Hepatocyte (in vitro differentiated cells): ENCODE data around the gene ANGPTL5. TPM values are rescaled to one million over a fixed set of nuclear protein-coding genes. Genes with fewer than 3 reads are reported as not detected.
A peak's percentile ranks its signal among the peaks of the same experiment; 100 is the strongest.

Experiments used
- DNase-seq: peaks from one replicate; pipeline ENCODE4 v3.0.0-alpha.2; 2016; ENCODE audit warnings: low spot score
- H2AFZ ChIP-seq: fragments of 200-600 bp; sonication (generic); 2 replicates; pipeline ENCODE4 v1.6.0; 2016; ENCODE audit warnings: antibody characterized with exemption, mild to moderate bottlenecking
- H3K27ac ChIP-seq: fragments of 200-600 bp; sonication (generic); 2 replicates; pipeline ENCODE4 v1.5.1; 2016; ENCODE audit warnings: mild to moderate bottlenecking
- H3K27me3 ChIP-seq: fragments of 200-600 bp; sonication (generic); 2 replicates; pipeline ENCODE4 v1.6.1; 2016
- H3K36me3 ChIP-seq: fragments of 200-600 bp; sonication (generic); replicated peaks from 2 replicates; pipeline ENCODE4 v1.5.1; 2016; ENCODE audit warnings: low read depth; ENCODE audit not compliant: insufficient read depth
- H3K4me1 ChIP-seq: fragments of 200-600 bp; sonication (generic); 2 replicates; pipeline ENCODE4 v1.5.1; 2016; ENCODE audit warnings: mild to moderate bottlenecking, moderate library complexity; ENCODE audit not compliant: insufficient read depth
- H3K4me2 ChIP-seq: fragments of 200-600 bp; sonication (generic); 2 replicates; pipeline ENCODE4 v1.6.0; 2016
- H3K4me3 ChIP-seq: fragments of 200-600 bp; sonication (generic); 2 replicates; pipeline ENCODE4 v1.5.1; 2016; ENCODE audit warnings: mild to moderate bottlenecking
- H3K79me2 ChIP-seq: fragments of 200-600 bp; sonication (generic); 2 replicates; pipeline ENCODE4 v1.6.0; 2017; ENCODE audit warnings: mild to moderate bottlenecking
- H3K9me2 ChIP-seq: fragments of 200-600 bp; sonication (generic); replicated peaks from 2 replicates; pipeline ENCODE4 v1.6.0; 2017; ENCODE audit warnings: mild to moderate bottlenecking; ENCODE audit not compliant: insufficient read depth
- H3K9me3 ChIP-seq: fragments of 200-600 bp; sonication (generic); 2 replicates; pipeline ENCODE4 v1.5.1; 2016; ENCODE audit warnings: low read depth, mild to moderate bottlenecking
- H4K20me1 ChIP-seq: fragments of 200-600 bp; sonication (generic); 2 replicates; pipeline ENCODE4 v1.6.0; 2016; ENCODE audit warnings: mild to moderate bottlenecking; ENCODE audit not compliant: insufficient read depth, poor library complexity, severe bottlenecking
- EZH2 ChIP-seq: fragments of 200-600 bp; sonication (generic); IDR thresholded peaks from 2 replicates; pipeline ENCODE4 v1.6.1; 2016; ENCODE audit warnings: antibody characterized with exemption, mild to moderate bottlenecking, borderline replicate concordance
- EZH2phosphoT487 ChIP-seq: fragments of 200-600 bp; sonication (generic); IDR thresholded peaks from one replicate; pipeline ENCODE4 v1.6.1; 2018; ENCODE audit warnings: antibody characterized with exemption, mild to moderate bottlenecking, low read depth, moderate library complexity; ENCODE audit not compliant: unreplicated experiment, severe bottlenecking
- WGBS: methylation state at CpG from one replicate; pipeline ENCODE4 v1.1.6; 2016; ENCODE audit warnings: low lambda C conversion rate; ENCODE audit errors: missing lambda C conversion rate; 5-methylcytosine and 5-hydroxymethylcytosine counted together
- polyA plus RNA-seq: library from polyadenylated mRNA; unstranded; fragments of >200 nt; fragmentation: Nextera tagmentation; extraction: Ambion mirVana; gene quantifications from 2 replicates; pipeline ENCODE4 v1.2.1, GENCODE V29; 2016
- total RNA-seq: library from RNA; depleted of rRNA; stranded (reverse); fragments of >200 nt; gene quantifications from 2 replicates; pipeline ENCODE4 v1.2.3, GENCODE V29; 2014
- TF ChIP-seq, protein P1 (sequence below): fragments of 200-600 bp; sonication (generic); IDR thresholded peaks from 2 replicates; pipeline ENCODE4 v1.5.1; 2016; ENCODE audit warnings: antibody characterized with exemption, mild to moderate bottlenecking; ENCODE audit not compliant: poor library complexity

The ANGPTL5 gene
- total and polyA plus RNA-seq, 2 experiments from 2014 or later, result 0.12 TPM; not detected in 1

DNA sequence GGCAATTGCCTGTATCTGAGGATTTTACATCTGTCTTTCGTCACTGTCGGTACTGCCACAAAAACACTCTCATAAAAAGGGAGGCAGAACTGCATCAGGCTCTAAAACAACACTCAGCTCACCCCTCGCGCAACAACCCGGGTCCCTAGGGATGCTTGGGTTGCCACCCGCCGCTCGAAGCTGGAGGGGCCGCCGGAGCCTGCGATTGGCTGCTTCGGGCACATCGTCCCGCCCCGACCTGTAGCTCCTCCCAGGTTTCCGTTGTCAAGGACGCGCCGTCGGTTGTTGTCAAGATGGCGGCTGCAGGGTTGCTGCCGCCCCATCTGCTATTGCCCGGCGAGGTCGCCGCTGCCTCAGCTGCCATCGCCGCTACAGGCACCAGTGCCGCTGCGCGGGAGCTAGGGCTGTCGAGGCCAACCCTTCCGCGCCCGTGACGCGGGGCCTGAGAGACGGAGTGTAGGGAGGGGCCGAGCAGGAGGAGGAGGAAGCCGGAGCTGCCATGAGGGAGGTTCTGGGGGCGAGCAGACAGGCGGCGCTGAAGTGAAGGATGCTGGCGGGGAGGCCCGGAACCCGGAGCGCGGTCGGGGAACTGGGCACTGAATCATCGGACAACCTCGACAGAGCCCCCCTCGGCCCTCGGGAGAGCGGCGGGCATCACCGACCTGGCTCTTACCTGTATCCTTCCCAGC, 1.4 kb downstream of the ANGPTL5 start, which contains the start of gene CEP126:
CEP126 (plus strand) TSS at position 273 of the 689 bp plus-strand sequence; CDS start at position 548, 275 bp downstream.
- Histone ChIP-seq H3K9me3 (no peaks in the 10 kb centered on the region), H3K9me2 (no peaks in the 10 kb centered on the region), H3K36me3 (no peaks in the 10 kb centered on the region), H3K4me2 (peak within 1 kb of the TSS; percentile 78), H3K4me3 (peak within 1 kb of the TSS; percentile 49), H4K20me1 (no peaks in the 10 kb centered on the region), H3K27me3 (no peaks in the 10 kb centered on the region), H3K4me1 (peaks cover 6% of the 10 kb centered on the region), H3K27ac (peak within 1 kb of the TSS; percentile 86), H2AFZ (peak within 1 kb of the TSS; percentile 51), H3K79me2 (no peaks in the 10 kb centered on the region)
- peak; percentile 95 for DNase-seq
- TF ChIP-seq EZH2phosphoT487, result no peak
- TF ChIP-seq, protein P1, sequence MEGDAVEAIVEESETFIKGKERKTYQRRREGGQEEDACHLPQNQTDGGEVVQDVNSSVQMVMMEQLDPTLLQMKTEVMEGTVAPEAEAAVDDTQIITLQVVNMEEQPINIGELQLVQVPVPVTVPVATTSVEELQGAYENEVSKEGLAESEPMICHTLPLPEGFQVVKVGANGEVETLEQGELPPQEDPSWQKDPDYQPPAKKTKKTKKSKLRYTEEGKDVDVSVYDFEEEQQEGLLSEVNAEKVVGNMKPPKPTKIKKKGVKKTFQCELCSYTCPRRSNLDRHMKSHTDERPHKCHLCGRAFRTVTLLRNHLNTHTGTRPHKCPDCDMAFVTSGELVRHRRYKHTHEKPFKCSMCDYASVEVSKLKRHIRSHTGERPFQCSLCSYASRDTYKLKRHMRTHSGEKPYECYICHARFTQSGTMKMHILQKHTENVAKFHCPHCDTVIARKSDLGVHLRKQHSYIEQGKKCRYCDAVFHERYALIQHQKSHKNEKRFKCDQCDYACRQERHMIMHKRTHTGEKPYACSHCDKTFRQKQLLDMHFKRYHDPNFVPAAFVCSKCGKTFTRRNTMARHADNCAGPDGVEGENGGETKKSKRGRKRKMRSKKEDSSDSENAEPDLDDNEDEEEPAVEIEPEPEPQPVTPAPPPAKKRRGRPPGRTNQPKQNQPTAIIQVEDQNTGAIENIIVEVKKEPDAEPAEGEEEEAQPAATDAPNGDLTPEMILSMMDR, result peak; percentile 55
- WGBS, result 1% methylated on average over 53 of the region's 56 CpGs

DNA sequence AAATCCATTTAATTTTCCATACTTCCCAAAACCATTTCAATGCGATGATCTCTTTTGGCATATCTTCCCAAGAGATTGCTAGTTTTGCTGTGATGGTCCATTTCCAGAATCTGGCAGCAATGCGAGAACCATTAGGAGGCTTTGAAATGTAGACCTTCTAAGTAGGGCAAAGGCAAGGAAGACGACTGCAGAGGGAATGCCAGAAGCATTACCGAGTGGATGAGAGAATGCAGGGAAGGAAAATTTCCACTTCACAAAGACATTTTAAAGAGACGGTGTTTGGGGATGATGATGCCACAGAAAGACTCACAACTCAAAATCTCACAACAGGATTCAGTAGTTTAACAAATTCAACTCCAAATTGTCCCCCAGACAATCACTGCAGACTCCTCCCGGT, 2.0 kb downstream of the ANGPTL5 start:
- no peaks in the 10 kb centered on the region for H3K27me3 ChIP-seq
- H3K4me1 ChIP-seq, result peaks cover 6% of the 10 kb centered on the region
- peak overlapping the region; percentile 86 for H3K27ac ChIP-seq
- peak overlapping the region; percentile 78 for H3K4me2 ChIP-seq
- TF ChIP-seq, protein P1, result no peak
- TF ChIP-seq EZH2phosphoT487 (no peak), EZH2 (no peak)
- H3K9me3 ChIP-seq, result no peaks in the 10 kb centered on the region
- peak; percentile 40 for DNase-seq
- H3K79me2 ChIP-seq, result no peaks in the 10 kb centered on the region
- H3K36me3 ChIP-seq, result no peaks in the 10 kb centered on the region
- WGBS, result 14% methylated on average over 6 of the region's 6 CpGs
- peak overlapping the region; percentile 37 for H3K4me3 ChIP-seq
- H2AFZ ChIP-seq, result peak overlapping the region; percentile 35
- no peaks in the 10 kb centered on the region for H3K9me2 ChIP-seq
- H4K20me1 ChIP-seq, result no peaks in the 10 kb centered on the region

DNA sequence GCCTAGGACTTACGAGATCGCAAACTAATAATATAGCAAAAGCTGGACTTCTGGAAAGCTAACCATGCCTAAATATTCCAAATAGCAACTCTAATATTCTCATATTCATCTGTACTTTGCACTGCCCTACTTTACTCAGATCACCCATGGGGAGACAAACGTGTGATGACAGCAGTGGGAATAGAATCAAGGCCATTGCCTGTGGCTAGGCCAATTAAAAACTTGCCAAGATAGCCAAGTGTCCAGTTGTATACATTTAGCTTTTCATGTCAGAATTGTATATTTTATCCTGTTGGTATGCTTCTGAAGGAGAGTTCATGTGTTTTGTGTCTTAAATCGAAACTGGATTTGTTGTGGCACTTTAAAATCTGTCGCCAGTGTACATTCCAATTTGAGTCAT, 2.7 kb downstream of the ANGPTL5 start:
- H3K9me2 ChIP-seq, result no peaks in the 10 kb centered on the region
- no peaks in the 10 kb centered on the region for H3K79me2 ChIP-seq
- H3K27me3 ChIP-seq, result no peaks in the 10 kb centered on the region
- H3K4me2 ChIP-seq, result peak overlapping the region; percentile 78
- no peak for TF ChIP-seq EZH2phosphoT487
- no peaks in the 10 kb centered on the region for H4K20me1 ChIP-seq
- peaks cover 6% of the 10 kb centered on the region for H3K4me1 ChIP-seq
- 74% methylated on average over 5 of the region's 5 CpGs for WGBS
- H2AFZ ChIP-seq, result no peak overlapping the region
- peak overlapping the region; percentile 86 for H3K27ac ChIP-seq
- no peak for DNase-seq
- no peak overlapping the region for H3K4me3 ChIP-seq
- H3K9me3 ChIP-seq, result no peaks in the 10 kb centered on the region
- H3K36me3 ChIP-seq, result no peaks in the 10 kb centered on the region

DNA sequence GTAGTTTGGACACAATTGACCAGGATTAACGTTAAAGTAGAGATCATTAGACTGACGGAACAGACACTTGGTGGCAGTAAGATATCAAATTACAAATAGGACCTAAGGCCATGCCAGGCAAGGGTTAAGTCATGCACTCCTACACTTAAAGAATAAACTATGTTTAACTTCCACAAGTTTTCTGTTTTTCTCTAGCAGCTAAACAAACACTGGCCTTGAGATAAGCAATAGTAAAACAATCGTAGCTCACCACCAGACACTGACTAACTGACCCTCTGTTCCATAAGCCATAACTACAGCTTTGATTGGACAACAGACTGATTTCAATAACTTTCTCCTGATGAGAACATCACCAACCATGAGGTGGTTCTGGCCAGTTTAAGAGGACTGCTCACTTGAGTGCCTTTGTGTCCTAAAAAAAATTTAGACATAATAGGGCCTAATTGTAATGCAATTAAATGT, 3.5 kb downstream of the ANGPTL5 start:
- no peaks in the 10 kb centered on the region for H3K79me2 ChIP-seq
- H3K36me3 ChIP-seq, result no peaks in the 10 kb centered on the region
- WGBS, result 14% methylated on average over 3 of the region's 3 CpGs
- no peak overlapping the region for H2AFZ ChIP-seq
- DNase-seq, result peak; percentile 8
- peaks cover 6% of the 10 kb centered on the region for H3K4me1 ChIP-seq
- no peaks in the 10 kb centered on the region for H3K9me2 ChIP-seq
- H3K4me2 ChIP-seq, result no peak overlapping the region
- TF ChIP-seq, protein P1, result peak; percentile 23
- no peak for TF ChIP-seq EZH2phosphoT487
- TF ChIP-seq EZH2, result no peak
- H3K27me3 ChIP-seq, result no peaks in the 10 kb centered on the region
- peak overlapping the region; percentile 0 for H3K27ac ChIP-seq
- no peaks in the 10 kb centered on the region for H4K20me1 ChIP-seq
- H3K9me3 ChIP-seq, result no peaks in the 10 kb centered on the region
- H3K4me3 ChIP-seq, result no peak overlapping the region
